Measurements from ENCODE around the gene ATP10B.

ATP10B gene

GRCh38 chr5:160616712-160617497, 235.1 kb downstream of the ATP10B start:
- Histone ChIP-seq H3K4me3 (ENCODE audit: low read depth, low read length) (no peak overlapping the region), H3K27me3 (ENCODE audit: insufficient read depth, low read depth, severe bottlenecking) (peaks cover 73% of the 10 kb centered on the region), H3K36me3 (no peaks in the 10 kb centered on the region), H3K27ac (no peak overlapping the region), H3K9me3 (ENCODE audit: severe bottlenecking) (no peaks in the 10 kb centered on the region)
- no peak for DNase-seq
- TF ChIP-seq, protein P1, sequence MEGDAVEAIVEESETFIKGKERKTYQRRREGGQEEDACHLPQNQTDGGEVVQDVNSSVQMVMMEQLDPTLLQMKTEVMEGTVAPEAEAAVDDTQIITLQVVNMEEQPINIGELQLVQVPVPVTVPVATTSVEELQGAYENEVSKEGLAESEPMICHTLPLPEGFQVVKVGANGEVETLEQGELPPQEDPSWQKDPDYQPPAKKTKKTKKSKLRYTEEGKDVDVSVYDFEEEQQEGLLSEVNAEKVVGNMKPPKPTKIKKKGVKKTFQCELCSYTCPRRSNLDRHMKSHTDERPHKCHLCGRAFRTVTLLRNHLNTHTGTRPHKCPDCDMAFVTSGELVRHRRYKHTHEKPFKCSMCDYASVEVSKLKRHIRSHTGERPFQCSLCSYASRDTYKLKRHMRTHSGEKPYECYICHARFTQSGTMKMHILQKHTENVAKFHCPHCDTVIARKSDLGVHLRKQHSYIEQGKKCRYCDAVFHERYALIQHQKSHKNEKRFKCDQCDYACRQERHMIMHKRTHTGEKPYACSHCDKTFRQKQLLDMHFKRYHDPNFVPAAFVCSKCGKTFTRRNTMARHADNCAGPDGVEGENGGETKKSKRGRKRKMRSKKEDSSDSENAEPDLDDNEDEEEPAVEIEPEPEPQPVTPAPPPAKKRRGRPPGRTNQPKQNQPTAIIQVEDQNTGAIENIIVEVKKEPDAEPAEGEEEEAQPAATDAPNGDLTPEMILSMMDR (IDR thresholded peaks at IDR 0.05; ENCODE audit: low read depth, low read length) = no peak

- Histone ChIP-seq H3K9me3 (ENCODE audit: severe bottlenecking) (no peaks in the 10 kb centered on the region), H3K36me3 (no peaks in the 10 kb centered on the region), H3K27me3 (ENCODE audit: insufficient read depth, low read depth, severe bottlenecking) (peaks cover 69% of the 10 kb centered on the region), H3K4me3 (ENCODE audit: low read depth, low read length) (no peak overlapping the region), H3K27ac (no peak overlapping the region)
- TF ChIP-seq, protein P1 (IDR thresholded peaks at IDR 0.05; ENCODE audit: low read depth, low read length) = no peak
- DNase-seq = no peak
These were observed 237.9 kb downstream of the ATP10B start for GRCh38 chr5:160614136-160614535.

DNA sequence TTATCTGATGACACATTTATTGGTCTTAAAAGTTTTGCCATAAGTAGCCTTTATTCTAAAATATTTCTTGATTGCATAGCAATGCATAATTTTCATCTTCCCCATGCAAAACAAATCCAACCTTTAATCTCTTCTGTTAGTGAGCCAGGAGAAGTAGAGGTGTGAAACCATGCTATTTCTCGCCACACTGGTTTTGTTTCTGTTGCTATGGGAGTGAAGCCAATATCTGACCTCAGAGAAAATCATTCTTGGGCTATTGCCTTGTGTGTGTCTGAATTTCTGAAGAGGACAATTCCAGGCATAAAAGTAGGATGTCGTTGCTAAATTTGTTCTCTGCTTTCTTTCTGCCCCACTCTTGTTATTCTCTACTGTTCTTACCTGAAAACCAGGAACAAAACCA, 246.7 kb downstream of the ATP10B start:
- no peak for DNase-seq
- H3K36me3 ChIP-seq = no peaks in the 10 kb centered on the region
- TF ChIP-seq, protein P1 (IDR thresholded peaks at IDR 0.05; ENCODE audit: low read depth, low read length) = no peak

DNA sequence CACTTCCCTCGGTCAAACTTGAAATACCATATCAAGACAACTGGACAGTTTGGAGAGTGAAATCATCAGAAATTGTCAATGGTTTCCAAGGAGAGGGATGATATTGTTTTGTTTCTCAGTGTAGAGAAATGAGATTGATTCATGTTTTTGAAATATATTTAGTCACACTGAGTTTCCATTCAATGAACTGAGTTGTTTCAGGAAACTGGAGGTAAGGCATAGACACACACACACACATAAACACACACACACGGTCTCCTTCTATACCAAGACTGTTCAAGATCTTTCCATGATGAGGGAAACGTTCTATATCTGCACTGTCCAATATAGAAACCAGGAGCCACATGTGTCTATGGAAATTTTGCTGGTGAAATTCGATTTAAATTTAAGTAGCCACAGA, 247.5 kb downstream of the ATP10B start:
- DNase-seq = no peak
- Histone ChIP-seq H3K27me3 (ENCODE audit: insufficient read depth, low read depth, severe bottlenecking) (peaks cover 30% of the 10 kb centered on the region), H3K4me3 (ENCODE audit: low read depth, low read length) (no peak overlapping the region), H3K9me3 (ENCODE audit: severe bottlenecking) (no peaks in the 10 kb centered on the region), H3K36me3 (no peaks in the 10 kb centered on the region), H3K27ac (no peak overlapping the region)
- TF ChIP-seq, protein P1 (IDR thresholded peaks at IDR 0.05; ENCODE audit: low read depth, low read length) = no peak

More for the DNA sequence above, 246.7 kb downstream of the ATP10B start:
- Histone ChIP-seq H3K4me3 (ENCODE audit: low read depth, low read length) (no peak overlapping the region), H3K27ac (no peak overlapping the region), H3K27me3 (ENCODE audit: insufficient read depth, low read depth, severe bottlenecking) (peaks cover 35% of the 10 kb centered on the region), H3K9me3 (ENCODE audit: severe bottlenecking) (no peaks in the 10 kb centered on the region)

DNA sequence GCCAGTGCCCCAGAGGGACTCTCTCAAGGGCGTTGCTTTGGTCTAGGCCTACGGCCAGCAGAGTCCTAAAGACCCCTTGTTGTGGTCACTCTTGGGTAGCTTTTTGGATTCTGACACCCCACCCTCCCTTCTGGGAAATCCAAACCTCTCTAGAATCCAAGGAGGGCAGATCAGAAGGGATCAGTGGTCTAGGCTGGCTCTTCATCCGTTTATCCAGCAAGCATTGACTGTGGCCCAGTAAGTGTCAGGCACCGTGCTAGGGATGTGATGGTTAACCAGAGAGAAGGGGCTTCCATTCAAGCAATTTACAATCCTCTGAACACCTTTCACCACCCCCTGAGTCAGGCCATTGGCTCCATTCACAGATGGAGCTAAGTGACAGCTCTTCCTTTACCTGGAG, 249.3 kb downstream of the ATP10B start:
- Histone ChIP-seq H3K36me3 (no peaks in the 10 kb centered on the region), H3K4me3 (ENCODE audit: low read depth, low read length) (no peak overlapping the region), H3K9me3 (ENCODE audit: severe bottlenecking) (no peaks in the 10 kb centered on the region), H3K27me3 (ENCODE audit: insufficient read depth, low read depth, severe bottlenecking) (peaks cover 26% of the 10 kb centered on the region), H3K27ac (no peak overlapping the region)
- no peak for DNase-seq
- TF ChIP-seq, protein P1 (IDR thresholded peaks at IDR 0.05; ENCODE audit: low read depth, low read length) = no peak

GRCh38 chr5:160601046-160601445, 251.0 kb downstream of the ATP10B start:
- H3K9me3 ChIP-seq (ENCODE audit: severe bottlenecking) = no peaks in the 10 kb centered on the region
- no peaks in the 10 kb centered on the region for H3K36me3 ChIP-seq
- peaks cover 12% of the 10 kb centered on the region for H3K27me3 ChIP-seq (ENCODE audit: insufficient read depth, low read depth, severe bottlenecking)
- TF ChIP-seq, protein P1 (IDR thresholded peaks at IDR 0.05; ENCODE audit: low read depth, low read length) = no peak
- H3K27ac ChIP-seq = no peak overlapping the region
- H3K4me3 ChIP-seq (ENCODE audit: low read depth, low read length) = no peak overlapping the region
- DNase-seq = no peak

Measured in WERI-Rb-1 (cell line).